Measurements from ENCODE around the gene C2CD4A. TPM values are rescaled to one million over a fixed set of nuclear protein-coding genes. Genes with fewer than 3 reads are reported as not detected.

C2CD4A gene
- total RNA-seq, 2 donors from 2014 or later: not detected

GRCh38 chr15:62104846-62105245 lies 38.1 kb downstream of the C2CD4A start:
- Mint-ChIP-seq H3K36me3 (ENCODE audit: low read depth) (no peaks in the 10 kb centered on the region), H3K27me3 (ENCODE audit: insufficient read depth) (no peaks in the 10 kb centered on the region), H3K27ac (no peak overlapping the region), H3K4me1 (peaks cover 6% of the 10 kb centered on the region), H3K4me3 (no peak overlapping the region), H3K9me3 (no peaks in the 10 kb centered on the region)
- no peak overlapping the region for H3K27ac ChIP-seq (ENCODE audit: low read depth, low read length)
- H3K27me3 ChIP-seq (ENCODE audit: control insufficient read depth, insufficient read depth, low read length, poor library complexity, severe bottlenecking): no peaks in the 10 kb centered on the region
- H3K4me3 ChIP-seq (ENCODE audit: low read length): no peak overlapping the region
- 92 to 100% methylated on average over 1 to 5 of the region's 5 CpGs for WGBS, 2 experiments (ENCODE audit: insufficient coverage in 1 of 2, insufficient read length in 1 of 2)
- H3K9me3 ChIP-seq (ENCODE audit: control insufficient read depth, low read length): no peaks in the 10 kb centered on the region
- TF ChIP-seq, protein P1, sequence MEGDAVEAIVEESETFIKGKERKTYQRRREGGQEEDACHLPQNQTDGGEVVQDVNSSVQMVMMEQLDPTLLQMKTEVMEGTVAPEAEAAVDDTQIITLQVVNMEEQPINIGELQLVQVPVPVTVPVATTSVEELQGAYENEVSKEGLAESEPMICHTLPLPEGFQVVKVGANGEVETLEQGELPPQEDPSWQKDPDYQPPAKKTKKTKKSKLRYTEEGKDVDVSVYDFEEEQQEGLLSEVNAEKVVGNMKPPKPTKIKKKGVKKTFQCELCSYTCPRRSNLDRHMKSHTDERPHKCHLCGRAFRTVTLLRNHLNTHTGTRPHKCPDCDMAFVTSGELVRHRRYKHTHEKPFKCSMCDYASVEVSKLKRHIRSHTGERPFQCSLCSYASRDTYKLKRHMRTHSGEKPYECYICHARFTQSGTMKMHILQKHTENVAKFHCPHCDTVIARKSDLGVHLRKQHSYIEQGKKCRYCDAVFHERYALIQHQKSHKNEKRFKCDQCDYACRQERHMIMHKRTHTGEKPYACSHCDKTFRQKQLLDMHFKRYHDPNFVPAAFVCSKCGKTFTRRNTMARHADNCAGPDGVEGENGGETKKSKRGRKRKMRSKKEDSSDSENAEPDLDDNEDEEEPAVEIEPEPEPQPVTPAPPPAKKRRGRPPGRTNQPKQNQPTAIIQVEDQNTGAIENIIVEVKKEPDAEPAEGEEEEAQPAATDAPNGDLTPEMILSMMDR (conservative IDR thresholded peaks at IDR 0.05): no peak
- DNase-seq: no peak
- H3K36me3 ChIP-seq (ENCODE audit: control insufficient read depth, insufficient read depth, low read length): no peaks in the 10 kb centered on the region
- H3K4me1 ChIP-seq (ENCODE audit: control insufficient read depth, insufficient read depth, low read length): no peaks in the 10 kb centered on the region
- no peak overlapping the region for H3K9ac ChIP-seq (ENCODE audit: extremely low read depth, low read length, poor library complexity, severe bottlenecking)

GRCh38 chr15:62105266-62105665 lies 38.5 kb downstream of the C2CD4A start:
- 93 to 94% methylated on average over 11 of the region's 11 CpGs for WGBS, 2 experiments (ENCODE audit: insufficient coverage in 1 of 2, insufficient read length in 1 of 2)
- no peaks in the 10 kb centered on the region for H3K36me3 Mint-ChIP-seq (ENCODE audit: low read depth)
- no peak overlapping the region for H3K27ac ChIP-seq (ENCODE audit: low read depth, low read length)
- H3K9ac ChIP-seq (ENCODE audit: extremely low read depth, low read length, poor library complexity, severe bottlenecking): no peak overlapping the region
- no peaks in the 10 kb centered on the region for H3K27me3 Mint-ChIP-seq (ENCODE audit: insufficient read depth)
- no peak overlapping the region for H3K4me3 Mint-ChIP-seq
- no peak overlapping the region for H3K4me3 ChIP-seq (ENCODE audit: low read length)
- no peaks in the 10 kb centered on the region for H3K9me3 Mint-ChIP-seq
- H3K27me3 ChIP-seq (ENCODE audit: control insufficient read depth, insufficient read depth, low read length, poor library complexity, severe bottlenecking): no peaks in the 10 kb centered on the region
- TF ChIP-seq, protein P1 (conservative IDR thresholded peaks at IDR 0.05): no peak
- DNase-seq: no peak
- H3K4me1 Mint-ChIP-seq: peaks cover 6% of the 10 kb centered on the region
- H3K36me3 ChIP-seq (ENCODE audit: control insufficient read depth, insufficient read depth, low read length): no peaks in the 10 kb centered on the region
- H3K27ac Mint-ChIP-seq: no peak overlapping the region
- H3K4me1 ChIP-seq (ENCODE audit: control insufficient read depth, insufficient read depth, low read length): no peaks in the 10 kb centered on the region
- no peaks in the 10 kb centered on the region for H3K9me3 ChIP-seq (ENCODE audit: control insufficient read depth, low read length)

DNA sequence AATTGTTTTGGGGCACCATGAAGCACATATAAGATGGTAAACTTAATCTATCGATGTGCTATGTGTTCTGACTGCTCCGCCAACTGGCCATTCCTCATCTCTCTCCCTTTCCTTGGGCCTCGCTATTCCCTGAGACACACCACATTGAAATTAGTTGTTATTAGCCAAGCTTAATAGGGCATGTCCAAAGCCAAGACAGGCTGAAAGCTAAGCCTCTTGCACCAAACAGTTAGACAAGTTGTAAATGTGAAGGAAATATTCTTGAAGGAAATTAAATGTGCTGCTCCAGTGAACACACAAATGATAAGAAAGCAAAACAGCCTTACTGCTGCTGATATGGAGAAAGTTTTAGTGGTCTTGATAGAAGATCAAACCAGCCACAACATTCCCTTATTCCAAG lies 39.3 kb downstream of the C2CD4A start:
- H3K9ac ChIP-seq (ENCODE audit: extremely low read depth, low read length, poor library complexity, severe bottlenecking): no peak overlapping the region
- Mint-ChIP-seq H3K27me3 (ENCODE audit: insufficient read depth) (no peaks in the 10 kb centered on the region), H3K4me1 (peaks cover 6% of the 10 kb centered on the region), H3K9me3 (no peaks in the 10 kb centered on the region), H3K36me3 (ENCODE audit: low read depth) (no peaks in the 10 kb centered on the region), H3K27ac (no peak overlapping the region), H3K4me3 (no peak overlapping the region)
- WGBS, 2 experiments (ENCODE audit: insufficient coverage in 1 of 2, insufficient read length in 1 of 2): 96% methylated on average over 3 of the region's 3 CpGs; no CpG with 5 or more reads in 1 of the 2 experiments
- H3K9me3 ChIP-seq (ENCODE audit: control insufficient read depth, low read length): no peaks in the 10 kb centered on the region
- H3K4me1 ChIP-seq (ENCODE audit: control insufficient read depth, insufficient read depth, low read length): no peaks in the 10 kb centered on the region
- H3K36me3 ChIP-seq (ENCODE audit: control insufficient read depth, insufficient read depth, low read length): no peaks in the 10 kb centered on the region
- no peak for DNase-seq
- H3K27me3 ChIP-seq (ENCODE audit: control insufficient read depth, insufficient read depth, low read length, poor library complexity, severe bottlenecking): no peaks in the 10 kb centered on the region
- H3K4me3 ChIP-seq (ENCODE audit: low read length): no peak overlapping the region
- TF ChIP-seq, protein P1 (conservative IDR thresholded peaks at IDR 0.05): no peak
- no peak overlapping the region for H3K27ac ChIP-seq (ENCODE audit: low read depth, low read length)
